NB4 (cell line): Measurements from ENCODE around the gene CBX1.

Experiments used
- MYC ChIP-seq: IDR thresholded peaks from 2 replicates; pipeline ENCODE4 v1.6.1; 2011; ENCODE audit warnings: low read depth, low read length
- POLR2A ChIP-seq: IDR thresholded peaks from 2 replicates; pipeline ENCODE4 v1.6.1; 2011; ENCODE audit warnings: mild to moderate bottlenecking; ENCODE audit not compliant: insufficient read length; ENCODE audit errors: extremely low read depth

DNA sequence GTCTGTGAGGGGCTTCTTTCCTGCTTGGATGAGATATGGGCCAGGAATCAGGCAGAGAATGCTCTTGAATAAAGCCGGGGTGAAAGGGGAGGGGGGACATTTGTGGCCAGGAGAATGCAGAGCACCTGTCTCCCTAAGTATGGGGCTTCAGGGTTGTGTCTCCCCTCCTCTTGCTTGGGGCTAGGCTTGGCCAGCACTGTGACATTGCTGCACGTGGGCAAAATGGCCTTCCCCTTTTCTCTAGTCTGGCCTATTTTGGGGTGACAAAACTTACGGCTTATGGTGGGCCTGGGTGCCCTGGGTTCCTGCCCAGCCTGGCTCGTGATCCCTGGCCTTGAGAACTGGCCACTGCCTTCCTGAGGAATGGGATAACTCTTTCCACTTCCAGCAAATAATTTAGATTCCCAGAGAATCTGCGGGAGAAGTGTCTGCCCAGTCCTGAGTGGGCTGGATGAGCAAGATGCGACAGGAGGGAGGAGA is 47.5 kb downstream of the CBX1 start:
- TF ChIP-seq POLR2A, result no peak
- TF ChIP-seq MYC, result no peak
